Measurements from ENCODE around the gene MYL1.

- TF ChIP-seq, protein P1, sequence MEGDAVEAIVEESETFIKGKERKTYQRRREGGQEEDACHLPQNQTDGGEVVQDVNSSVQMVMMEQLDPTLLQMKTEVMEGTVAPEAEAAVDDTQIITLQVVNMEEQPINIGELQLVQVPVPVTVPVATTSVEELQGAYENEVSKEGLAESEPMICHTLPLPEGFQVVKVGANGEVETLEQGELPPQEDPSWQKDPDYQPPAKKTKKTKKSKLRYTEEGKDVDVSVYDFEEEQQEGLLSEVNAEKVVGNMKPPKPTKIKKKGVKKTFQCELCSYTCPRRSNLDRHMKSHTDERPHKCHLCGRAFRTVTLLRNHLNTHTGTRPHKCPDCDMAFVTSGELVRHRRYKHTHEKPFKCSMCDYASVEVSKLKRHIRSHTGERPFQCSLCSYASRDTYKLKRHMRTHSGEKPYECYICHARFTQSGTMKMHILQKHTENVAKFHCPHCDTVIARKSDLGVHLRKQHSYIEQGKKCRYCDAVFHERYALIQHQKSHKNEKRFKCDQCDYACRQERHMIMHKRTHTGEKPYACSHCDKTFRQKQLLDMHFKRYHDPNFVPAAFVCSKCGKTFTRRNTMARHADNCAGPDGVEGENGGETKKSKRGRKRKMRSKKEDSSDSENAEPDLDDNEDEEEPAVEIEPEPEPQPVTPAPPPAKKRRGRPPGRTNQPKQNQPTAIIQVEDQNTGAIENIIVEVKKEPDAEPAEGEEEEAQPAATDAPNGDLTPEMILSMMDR (IDR thresholded peaks at IDR 0.05): no peak
- TF ChIP-seq POLR2AphosphoS5 (IDR thresholded peaks at IDR 0.05): no peak
- TF ChIP-seq POLR2A (IDR thresholded peaks at IDR 0.05): no peak
Measured at GRCh38 chr2:210315015-210315788, at the start of gene MYL1.
